Neural progenitor cell (in vitro differentiated cells): ENCODE data around the gene INPP5D. TPM values are rescaled to one million over a fixed set of nuclear protein-coding genes. Genes with fewer than 3 reads are reported as not detected.

Experiments used
- DNase-seq: peaks from one replicate; pipeline ENCODE4 v3.0.0-alpha.2; 2016; ENCODE audit warnings: low spot score
- H2AFZ ChIP-seq: fragments of 200-600 bp; sonication (generic); replicated peaks from 2 replicates; pipeline ENCODE4 v1.6.1; 2016; ENCODE audit warnings: antibody characterized with exemption
- H3F3A ChIP-seq: fragments of 200-600 bp; sonication (generic); 2 replicates; pipeline ENCODE4 v1.6.1; 2016; ENCODE audit warnings: antibody characterized with exemption, low read depth
- H3K27ac ChIP-seq: fragments of 200-600 bp; sonication (generic); 2 replicates; pipeline ENCODE4 v1.5.1; 2016; ENCODE audit warnings: mild to moderate bottlenecking
- H3K27me3 ChIP-seq: fragments of 200-600 bp; sonication (generic); 2 replicates; pipeline ENCODE4 v1.6.1; 2016; ENCODE audit warnings: mild to moderate bottlenecking, moderate library complexity
- H3K36me3 ChIP-seq: fragments of 200-600 bp; sonication (generic); 2 replicates; pipeline ENCODE4 v1.5.1; 2016
- H3K4me1 ChIP-seq: fragments of 200-600 bp; sonication (generic); 2 replicates; pipeline ENCODE4 v1.6.1; 2016; ENCODE audit warnings: mixed run types
- H3K4me2 ChIP-seq: fragments of 200-600 bp; sonication (generic); 2 replicates; pipeline ENCODE4 v1.6.1; 2016
- H3K4me3 ChIP-seq: fragments of 200-600 bp; sonication (generic); 2 replicates; pipeline ENCODE4 v1.5.1; 2016
- H3K79me2 ChIP-seq: fragments of 200-600 bp; sonication (generic); 2 replicates; pipeline ENCODE4 v1.6.1; 2016; ENCODE audit warnings: low read depth
- H3K9ac ChIP-seq: fragments of 200-600 bp; sonication (generic); 2 replicates; pipeline ENCODE4 v1.6.1; 2016
- H3K9me3 ChIP-seq: fragments of 200-600 bp; sonication (generic); 2 replicates; pipeline ENCODE4 v1.5.1; 2016; ENCODE audit warnings: low read depth
- H4K20me1 ChIP-seq: fragments of 200-600 bp; sonication (generic); 2 replicates; pipeline ENCODE4 v1.6.1; 2016; ENCODE audit warnings: low read depth
- H3K27ac Mint-ChIP-seq: 3 replicates; pipeline ENCODE4 v1.8.0; 2021; ENCODE audit warnings: mixed read lengths
- H3K27me3 Mint-ChIP-seq: 2 replicates; pipeline ENCODE4 v1.8.0; 2022; ENCODE audit warnings: low read depth, mild to moderate bottlenecking, inconsistent platforms, moderate library complexity, mixed read lengths; ENCODE audit not compliant: insufficient read depth
- H3K36me3 Mint-ChIP-seq: 3 replicates; pipeline ENCODE4 v1.8.0; 2021; ENCODE audit warnings: mixed read lengths
- H3K4me1 Mint-ChIP-seq: 3 replicates; pipeline ENCODE4 v1.8.0; 2021; ENCODE audit warnings: mixed read lengths
- H3K4me3 Mint-ChIP-seq: 3 replicates; pipeline ENCODE4 v1.8.0; 2021; ENCODE audit warnings: mild to moderate bottlenecking, moderate library complexity, mixed read lengths
- H3K9me3 Mint-ChIP-seq: 3 replicates; pipeline ENCODE4 v1.8.0; 2020; ENCODE audit warnings: mixed read lengths
- CTCF ChIP-seq: fragments of 200-600 bp; sonication (generic); IDR thresholded peaks from 2 replicates; pipeline ENCODE4 v1.5.1; 2017; ENCODE audit warnings: antibody characterized with exemption, mild to moderate bottlenecking
- EZH2 ChIP-seq: fragments of 200-600 bp; sonication (generic); IDR thresholded peaks from 2 replicates; pipeline ENCODE4 v1.6.1; 2017; ENCODE audit warnings: antibody characterized with exemption, mild to moderate bottlenecking, moderate library complexity
- EZH2phosphoT487 ChIP-seq: fragments of 200-600 bp; sonication (generic); IDR thresholded peaks from 2 replicates; pipeline ENCODE4 v1.6.1; 2017; ENCODE audit warnings: antibody characterized with exemption
- total RNA-seq: library from RNA; depleted of rRNA; stranded (reverse); fragments of >200 nt; gene quantifications from 2 replicates; pipeline ENCODE4 v1.2.3, GENCODE V29; 2015; ENCODE audit warnings: low replicate concordance

Gene INPP5D
- total RNA-seq, 1 donor from 2014 or later: 4.2 TPM

DNA sequence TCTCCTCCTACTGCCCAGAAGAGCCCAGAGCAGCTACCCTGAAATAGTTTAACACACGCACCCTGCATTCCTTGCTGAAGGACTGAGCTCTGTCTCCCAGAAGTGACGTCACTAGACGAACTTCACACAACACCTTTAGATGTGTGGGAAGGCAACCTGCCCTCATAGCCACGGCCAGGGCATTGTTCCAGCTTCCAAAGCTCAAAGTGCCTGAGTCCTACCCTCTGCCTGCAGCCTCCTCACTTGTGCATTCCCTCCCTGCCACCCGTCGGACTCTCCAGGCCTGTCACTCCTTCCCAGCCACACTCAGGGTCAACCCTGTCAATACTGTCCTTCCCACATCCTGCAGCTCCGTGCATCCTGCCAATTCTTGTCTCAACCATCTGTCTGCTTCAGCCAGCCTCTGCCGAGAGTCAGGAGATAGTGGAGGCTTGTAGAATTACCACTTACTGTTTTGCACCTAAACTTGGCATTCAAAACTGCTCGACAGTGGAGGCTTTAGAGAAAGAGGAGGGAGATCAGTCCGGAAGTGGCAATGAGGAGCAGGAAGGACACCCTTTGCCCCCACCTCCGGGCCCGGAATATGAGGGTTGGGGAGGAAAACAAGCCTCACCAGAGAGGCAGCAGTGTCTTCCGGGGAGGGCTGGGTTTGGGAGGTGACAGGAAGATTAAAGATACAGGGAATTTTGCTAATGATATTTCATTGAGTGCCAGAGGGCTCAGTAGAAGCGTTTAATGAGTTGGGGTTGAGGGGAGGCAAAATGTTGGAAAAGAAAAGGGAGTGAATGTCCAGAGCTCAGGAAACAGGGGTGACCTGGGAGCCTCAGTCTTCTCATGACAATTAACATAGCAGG lies 119.1 kb downstream of the INPP5D start:
- H3K4me2 ChIP-seq: no peak overlapping the region

GRCh38 chr2:233179848-233180366 lies 119.8 kb downstream of the INPP5D start:
- H3K4me1 Mint-ChIP-seq: peaks cover 16% of the 10 kb centered on the region
- Histone ChIP-seq H3K27me3 (no peaks in the 10 kb centered on the region), H3K4me1 (no peaks in the 10 kb centered on the region), H3K4me2 (no peak overlapping the region), H2AFZ (no peak overlapping the region), H3K27ac (no peak overlapping the region), H3K9ac (no peak overlapping the region), H3K9me3 (no peaks in the 10 kb centered on the region), H3F3A (no peaks in the 10 kb centered on the region), H3K4me3 (no peak overlapping the region), H3K79me2 (no peaks in the 10 kb centered on the region), H3K36me3 (no peaks in the 10 kb centered on the region), H4K20me1 (no peaks in the 10 kb centered on the region)
- peaks cover 4% of the 10 kb centered on the region for H3K36me3 Mint-ChIP-seq
- H3K27me3 Mint-ChIP-seq: peaks cover 8% of the 10 kb centered on the region
- peaks cover 27% of the 10 kb centered on the region for H3K9me3 Mint-ChIP-seq
- H3K4me3 Mint-ChIP-seq: peak overlapping the region; percentile 54
- DNase-seq: no peak
- TF ChIP-seq CTCF (no peak), EZH2 (no peak), EZH2phosphoT487 (no peak)
- H3K27ac Mint-ChIP-seq: no peak overlapping the region

More for the DNA sequence above, 119.1 kb downstream of the INPP5D start:
- Histone ChIP-seq H3K79me2 (no peaks in the 10 kb centered on the region), H2AFZ (no peak overlapping the region), H3K9me3 (no peaks in the 10 kb centered on the region), H3K4me1 (no peaks in the 10 kb centered on the region), H3F3A (no peaks in the 10 kb centered on the region), H4K20me1 (no peaks in the 10 kb centered on the region), H3K36me3 (no peaks in the 10 kb centered on the region), H3K4me3 (no peak overlapping the region), H3K27me3 (no peaks in the 10 kb centered on the region), H3K27ac (no peak overlapping the region), H3K9ac (no peak overlapping the region)
- Mint-ChIP-seq H3K9me3 (peaks cover 27% of the 10 kb centered on the region), H3K4me3 (no peak overlapping the region), H3K4me1 (peaks cover 11% of the 10 kb centered on the region), H3K27me3 (peaks cover 9% of the 10 kb centered on the region), H3K36me3 (peaks cover 4% of the 10 kb centered on the region), H3K27ac (no peak overlapping the region)
- no peak for DNase-seq
- no peak for TF ChIP-seq EZH2phosphoT487
- TF ChIP-seq EZH2: no peak
- no peak for TF ChIP-seq CTCF

GRCh38 chr2:233183869-233184418 lies 123.8 kb downstream of the INPP5D start:
- Histone ChIP-seq H3K9me3 (no peaks in the 10 kb centered on the region), H3K4me2 (no peak overlapping the region), H4K20me1 (no peaks in the 10 kb centered on the region), H3K4me1 (no peaks in the 10 kb centered on the region), H3K79me2 (no peaks in the 10 kb centered on the region), H3K27me3 (no peaks in the 10 kb centered on the region), H3F3A (no peaks in the 10 kb centered on the region), H2AFZ (no peak overlapping the region), H3K4me3 (no peak overlapping the region), H3K27ac (no peak overlapping the region), H3K9ac (no peak overlapping the region), H3K36me3 (no peaks in the 10 kb centered on the region)
- Mint-ChIP-seq H3K9me3 (peaks cover 22% of the 10 kb centered on the region), H3K4me3 (no peak overlapping the region), H3K27me3 (peaks cover 9% of the 10 kb centered on the region), H3K4me1 (peaks cover 39% of the 10 kb centered on the region), H3K27ac (peak overlapping the region; percentile 66), H3K36me3 (peaks cover 4% of the 10 kb centered on the region)
- no peak for DNase-seq
- TF ChIP-seq EZH2phosphoT487 (no peak), EZH2 (no peak), CTCF (no peak)
